NCI-H1694 (cell line): ENCODE measurements around the gene ITPKC.

Source experiments
- DNase-seq: peaks from one replicate; lab custom pipeline; 2025; lab: John Stamatoyannopoulos, UW

Gene ITPKC

GRCh38 chr19:40740747-40741146 is 23.8 kb downstream of the ITPKC start:
- DNase-seq = no peak

- no peak for DNase-seq
These were observed 24.8 kb downstream of the ITPKC start for GRCh38 chr19:40741527-40742390.

- DNase-seq = no peak
These were observed 25.6 kb downstream of the ITPKC start for GRCh38 chr19:40742477-40742876.

- no peak for DNase-seq
These were observed 26.0 kb downstream of the ITPKC start for GRCh38 chr19:40742886-40743285.

GRCh38 chr19:40743926-40744325 is 27.0 kb downstream of the ITPKC start:
- DNase-seq = no peak

- DNase-seq = no peak
These were observed 27.9 kb downstream of the ITPKC start for GRCh38 chr19:40744554-40745401.

- no peak for DNase-seq
These were observed 28.5 kb downstream of the ITPKC start for GRCh38 chr19:40745402-40745780.

- DNase-seq = no peak
These were observed 30.6 kb downstream of the ITPKC start for GRCh38 chr19:40747536-40747935.

GRCh38 chr19:40750058-40750873 is 33.4 kb downstream of the ITPKC start, which contains the start of gene ACTMAP:
Gene ACTMAP, minus strand, starts transcription at chr19:40750477. Its CDS starts 674 bp downstream, at chr19:40749803.
- peak; percentile 99 for DNase-seq

- DNase-seq = peak; percentile 98
These were observed 34.1 kb downstream of the ITPKC start, which contains the start of gene SNRPA for GRCh38 chr19:40750874-40751537. Gene SNRPA, plus strand, starts transcription at chr19:40751203. Its CDS starts 206 bp downstream, at chr19:40751409.

GRCh38 chr19:40752257-40752781 is 35.4 kb downstream of the ITPKC start:
- DNase-seq = no peak

GRCh38 chr19:40754611-40755247 is 37.8 kb downstream of the ITPKC start:
- DNase-seq = no peak

- no peak for DNase-seq
These were observed 38.3 kb downstream of the ITPKC start for GRCh38 chr19:40755248-40755624.

- DNase-seq = no peak
These were observed 38.9 kb downstream of the ITPKC start for GRCh38 chr19:40755791-40756190.

GRCh38 chr19:40756502-40757110 is 39.7 kb downstream of the ITPKC start:
- DNase-seq = no peak

- DNase-seq = no peak
These were observed 41.6 kb downstream of the ITPKC start for GRCh38 chr19:40758491-40758890.

- DNase-seq = no peak
These were observed 42.4 kb downstream of the ITPKC start for GRCh38 chr19:40759352-40759751.

GRCh38 chr19:40762754-40763470 is 46.0 kb downstream of the ITPKC start:
- DNase-seq = no peak

GRCh38 chr19:40763526-40763925 is 46.6 kb downstream of the ITPKC start:
- DNase-seq = no peak

GRCh38 chr19:40763963-40764362 is 47.1 kb downstream of the ITPKC start:
- DNase-seq = no peak
